NCI-H1694 (cell line): ENCODE data around the gene CADPS.
A peak's percentile ranks its signal among the peaks of the same experiment; 100 is the strongest.

Experiments
- DNase-seq: peaks from one replicate; lab custom pipeline; 2025; lab: John Stamatoyannopoulos, UW

Gene CADPS

GRCh38 chr3:62874711-62875557, at the start of gene CADPS:
CADPS (minus strand) TSS chr3:62875416; CDS start chr3:62875029, 387 bp downstream.
- no peak for DNase-seq

DNA sequence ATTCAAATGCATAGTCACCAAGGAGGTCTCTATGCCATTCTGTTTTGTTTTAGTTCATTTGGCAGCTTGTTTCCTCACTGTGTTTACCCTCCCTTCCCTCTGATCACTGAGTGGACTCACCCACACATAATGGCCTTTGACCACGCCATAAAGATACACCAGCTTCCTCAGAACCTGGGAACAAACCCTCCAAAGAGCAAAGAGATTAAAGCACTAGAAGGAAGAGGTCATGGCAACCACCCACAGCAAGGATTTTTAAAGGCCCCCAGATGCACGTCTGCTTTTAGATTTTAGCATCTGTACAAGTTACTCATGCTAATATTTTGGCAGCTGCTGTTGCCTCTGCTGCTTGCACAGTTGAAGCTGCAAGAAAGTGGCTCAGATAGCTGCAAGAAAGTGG, 47.9 kb upstream of the CADPS start:
- DNase-seq: no peak

- no peak for DNase-seq
These were observed 47.1 kb upstream of the CADPS start for GRCh38 chr3:62922326-62922725.

DNA sequence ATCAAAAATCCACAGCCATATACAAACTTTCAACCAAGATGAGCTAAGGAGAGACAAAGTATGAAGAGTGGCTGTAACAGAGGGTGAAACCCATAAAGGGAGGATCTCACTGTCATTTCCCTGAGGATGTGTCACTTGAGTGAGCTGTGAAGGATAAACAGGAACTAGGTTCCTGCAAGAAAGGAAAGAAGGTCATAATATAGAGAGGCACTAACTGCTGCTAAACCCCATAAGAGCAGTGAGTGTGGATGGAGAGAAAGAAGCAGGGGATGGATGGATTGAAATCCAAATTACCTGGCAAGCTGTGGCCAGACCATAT, 45.2 kb upstream of the CADPS start:
- DNase-seq: no peak

DNA sequence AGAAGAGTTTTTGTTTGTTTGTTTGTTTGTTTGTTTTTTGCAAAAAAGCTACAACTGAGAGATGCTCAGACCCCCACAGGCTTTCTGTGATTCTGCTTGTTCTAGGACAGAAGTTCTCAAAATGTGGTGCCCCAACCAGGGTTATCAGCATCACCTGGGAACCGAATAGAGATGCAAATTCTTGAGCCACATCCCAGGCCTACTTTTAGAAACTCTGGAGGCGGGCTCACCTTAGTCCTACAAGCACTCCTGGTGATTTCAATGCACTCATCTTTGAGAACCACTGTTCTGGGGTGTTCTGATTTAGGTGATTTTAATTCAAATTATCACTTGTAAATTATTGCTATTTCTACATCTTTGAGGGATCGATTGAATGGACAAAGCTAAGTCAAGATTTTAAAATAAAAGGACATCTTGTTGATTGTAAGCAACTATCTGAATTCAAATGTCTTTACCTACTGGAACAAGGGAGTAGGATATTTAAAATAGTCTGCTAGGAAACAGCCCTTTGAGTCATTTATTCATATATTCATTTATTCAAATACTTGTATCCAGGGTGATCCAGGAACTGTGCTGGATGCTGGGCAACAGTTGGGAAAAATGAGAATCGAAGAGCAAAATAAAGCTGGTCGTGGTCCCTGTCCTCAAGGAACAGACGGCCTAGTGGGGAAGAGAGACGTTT, 44.7 kb upstream of the CADPS start:
- DNase-seq: no peak

GRCh38 chr3:62918777-62919176, 43.6 kb upstream of the CADPS start:
- DNase-seq: no peak

DNA sequence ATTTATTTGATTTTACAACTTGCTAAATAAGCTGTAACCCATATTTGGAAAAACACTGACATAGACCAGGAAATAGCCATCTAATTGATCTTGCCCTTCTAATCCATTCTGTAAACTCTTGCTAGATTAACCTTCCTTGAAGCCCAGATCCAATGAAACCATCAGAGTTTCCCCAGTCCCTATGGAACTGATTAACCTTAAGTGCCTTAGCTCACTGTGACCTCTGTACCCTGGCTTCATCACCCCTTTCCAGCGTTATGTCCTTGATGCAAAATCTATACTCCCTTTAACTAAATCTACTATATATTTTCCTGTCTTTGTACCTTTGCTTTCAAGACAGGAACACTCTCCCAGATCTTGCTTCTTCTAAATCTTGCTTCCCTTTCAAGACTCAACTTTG, 42.9 kb upstream of the CADPS start:
- no peak for DNase-seq

- no peak for DNase-seq
These were observed 36.3 kb upstream of the CADPS start for GRCh38 chr3:62911526-62911925.

- DNase-seq: no peak
These were observed 30.1 kb upstream of the CADPS start for GRCh38 chr3:62905331-62905730.

DNA sequence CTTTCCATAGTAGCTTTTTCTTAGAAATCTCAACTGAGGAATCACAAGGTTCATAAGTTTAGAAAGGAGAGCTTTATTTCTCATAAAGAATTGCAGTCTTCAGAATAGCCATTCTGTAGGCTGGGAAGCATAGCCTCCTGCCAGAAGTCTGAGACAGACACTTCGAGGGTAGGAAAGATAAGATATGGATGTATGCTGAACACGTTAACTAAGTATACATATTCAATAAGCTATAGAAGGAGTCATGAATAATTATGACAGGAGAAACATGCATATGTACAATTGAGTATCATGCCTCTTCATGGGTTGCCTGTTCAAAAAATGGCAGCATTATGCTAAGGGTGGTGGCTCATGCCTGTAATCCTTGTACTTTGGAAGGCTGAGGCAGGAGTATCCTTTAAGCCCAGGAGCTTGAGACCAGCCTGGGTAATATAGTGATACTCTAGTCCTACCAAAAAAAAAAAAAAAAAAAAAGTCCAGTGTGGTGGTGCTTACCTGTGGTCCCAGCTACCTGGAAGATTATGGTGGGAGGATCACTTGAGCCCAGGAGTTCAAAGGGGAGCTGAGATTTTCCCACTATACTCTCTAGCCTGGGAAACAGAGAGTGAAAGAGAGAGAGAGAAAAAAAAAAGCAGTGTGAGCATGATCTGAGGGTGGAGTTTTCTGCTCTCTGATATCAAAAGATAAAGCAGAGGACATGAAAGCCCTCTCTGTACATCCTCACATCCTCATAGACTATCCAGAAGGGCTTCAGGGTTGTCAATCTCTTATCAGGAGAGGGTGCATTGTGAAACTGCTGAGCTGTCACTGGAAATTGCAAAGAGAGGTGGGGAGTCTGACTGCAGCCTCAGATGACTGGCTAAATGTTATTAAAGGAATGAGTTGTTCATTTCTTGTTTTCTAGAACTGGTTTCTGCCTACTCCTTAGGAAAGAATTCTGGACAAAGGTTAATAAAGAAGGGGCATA, 23.6 kb upstream of the CADPS start:
- no peak for DNase-seq

DNA sequence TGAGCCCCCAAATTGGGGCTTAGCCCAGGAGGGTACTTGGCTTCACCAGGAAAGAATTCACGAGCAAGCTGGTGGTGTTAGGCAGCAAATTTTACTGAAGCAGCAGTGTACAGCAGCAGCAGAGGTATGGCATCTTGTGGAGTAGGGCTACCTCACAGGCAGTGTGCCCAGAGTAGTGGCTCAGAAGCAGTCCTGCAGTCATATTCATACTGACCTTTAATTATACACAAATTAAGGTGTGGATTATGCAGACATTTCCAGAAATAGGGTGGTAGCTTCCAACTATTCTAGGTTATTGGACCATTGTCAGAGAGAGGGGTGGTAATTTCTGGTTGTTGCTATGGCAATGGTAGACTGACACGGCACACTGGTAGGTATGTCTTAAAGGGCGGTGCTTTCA, 20.7 kb upstream of the CADPS start:
- no peak for DNase-seq

DNA sequence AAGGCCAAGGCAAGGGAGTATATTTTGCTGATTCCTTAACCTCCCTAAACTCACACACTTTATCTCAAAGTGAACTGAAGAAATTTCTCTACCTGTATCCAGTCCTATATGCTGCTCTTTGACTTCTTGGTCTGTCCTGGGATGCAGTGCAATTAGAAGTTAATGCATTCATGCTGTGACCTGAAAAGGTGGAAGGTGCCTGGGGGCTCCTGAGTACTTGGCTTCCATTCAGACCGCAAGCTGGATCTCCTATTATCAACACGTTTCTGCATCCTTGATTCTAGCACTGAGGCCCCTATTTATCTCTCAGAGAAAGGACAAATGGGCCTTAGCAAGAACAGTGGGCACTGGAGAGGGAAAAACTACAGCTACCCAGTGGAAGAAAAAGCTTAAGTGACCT, 17.7 kb upstream of the CADPS start:
- no peak for DNase-seq

GRCh38 chr3:62892045-62892444, 16.8 kb upstream of the CADPS start:
- no peak for DNase-seq

DNA sequence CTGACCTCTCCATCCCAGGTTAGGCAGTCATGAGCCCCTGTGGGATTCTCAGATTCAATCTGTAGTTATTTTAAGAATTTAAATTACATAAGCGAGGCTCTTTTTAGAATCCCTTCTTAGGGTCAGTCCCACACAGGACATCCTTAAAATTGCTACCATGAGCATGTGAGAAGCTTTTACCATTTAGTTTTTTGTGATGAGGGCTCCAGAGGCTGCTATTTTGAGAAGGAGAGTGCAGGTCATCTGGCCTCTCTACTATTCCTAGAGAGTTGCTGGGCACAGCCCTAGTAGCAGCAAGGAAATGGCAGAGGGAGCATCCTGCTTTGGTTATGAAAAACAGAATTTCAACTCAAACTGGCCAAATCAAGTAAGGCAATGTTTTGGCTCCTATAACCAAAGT, 13.6 kb upstream of the CADPS start:
- DNase-seq: no peak

GRCh38 chr3:62888180-62888579, 13.0 kb upstream of the CADPS start:
- no peak for DNase-seq

DNA sequence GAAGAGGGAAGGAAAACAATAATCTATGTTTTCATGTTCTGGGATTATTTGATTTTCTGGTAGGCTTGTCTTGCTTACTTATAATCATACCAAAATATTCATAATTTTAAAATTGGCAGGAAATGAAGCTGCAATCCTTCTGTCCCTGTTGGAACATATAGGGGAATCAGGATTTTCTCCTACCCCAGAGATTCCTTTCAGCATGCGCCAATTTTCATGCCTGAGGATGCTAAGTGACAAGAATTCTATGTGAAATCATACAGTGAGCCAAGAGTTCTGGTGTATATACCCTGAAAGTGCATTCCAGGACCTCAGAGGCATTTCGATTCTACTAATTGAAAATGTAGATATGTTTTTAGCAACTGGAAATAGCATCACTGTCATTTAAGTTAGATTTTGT, 9.9 kb upstream of the CADPS start:
- DNase-seq: no peak

GRCh38 chr3:62884096-62884870, 9.1 kb upstream of the CADPS start:
- DNase-seq: no peak

DNA sequence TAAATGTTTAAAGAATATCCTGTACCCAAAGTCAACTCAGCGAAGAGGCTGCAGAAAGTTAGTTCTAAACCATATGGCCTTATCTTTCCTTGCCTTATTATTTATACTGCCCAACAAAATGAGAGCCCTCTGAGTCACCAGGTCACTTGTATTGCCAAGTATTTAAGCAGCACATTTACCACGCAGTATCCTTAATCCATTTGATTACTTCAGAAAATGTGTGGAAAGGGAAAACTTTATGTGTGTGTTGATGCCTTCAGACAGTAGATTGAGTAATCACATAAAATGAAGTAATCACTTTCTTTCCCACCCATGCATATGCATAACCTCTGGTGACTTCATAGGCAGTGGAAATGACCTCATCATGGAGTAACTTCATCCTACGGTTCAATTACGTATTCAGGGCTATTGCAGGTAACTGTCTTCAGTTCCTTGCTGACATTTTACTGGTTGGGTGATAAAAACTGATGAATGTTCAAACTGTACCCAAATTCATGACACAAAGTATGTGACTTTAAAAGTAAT, 7.5 kb upstream of the CADPS start:
- DNase-seq: no peak

DNA sequence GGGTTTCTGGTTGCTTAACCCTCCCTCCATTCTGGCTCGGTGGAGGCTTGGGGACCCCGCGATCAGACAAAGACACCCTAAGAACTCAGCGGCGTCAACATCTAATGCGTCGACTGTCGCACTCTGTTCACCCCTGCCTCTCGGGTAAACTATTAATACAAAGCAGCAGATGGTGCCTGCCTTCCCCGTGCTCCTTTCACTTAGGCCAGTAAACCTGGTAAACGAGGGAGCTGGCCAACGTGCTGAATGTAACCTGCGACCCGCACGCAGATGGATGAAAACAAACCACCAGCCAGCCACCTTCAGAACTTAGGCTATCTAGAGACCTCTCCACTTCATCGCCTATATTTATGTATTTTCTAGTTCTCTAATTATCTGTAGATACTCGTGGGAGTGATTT, 848 bp upstream of the CADPS start:
- DNase-seq: peak; percentile 11

- DNase-seq: no peak
These were observed 364 bp upstream of the CADPS start for GRCh38 chr3:62875558-62876002.
